ENCODE measurements around the gene AHCYL2. TPM values are rescaled to one million over a fixed set of nuclear protein-coding genes. Genes with fewer than 3 reads are reported as not detected.
"Not testable (repeated sequence)": the region's sequence is repeated elsewhere in the genome, so short reads cannot be mapped to it uniquely, and the experiment has no call there.

Gene AHCYL2
- total RNA-seq, 1 donor from 2014 or later, result 26.0 TPM

DNA sequence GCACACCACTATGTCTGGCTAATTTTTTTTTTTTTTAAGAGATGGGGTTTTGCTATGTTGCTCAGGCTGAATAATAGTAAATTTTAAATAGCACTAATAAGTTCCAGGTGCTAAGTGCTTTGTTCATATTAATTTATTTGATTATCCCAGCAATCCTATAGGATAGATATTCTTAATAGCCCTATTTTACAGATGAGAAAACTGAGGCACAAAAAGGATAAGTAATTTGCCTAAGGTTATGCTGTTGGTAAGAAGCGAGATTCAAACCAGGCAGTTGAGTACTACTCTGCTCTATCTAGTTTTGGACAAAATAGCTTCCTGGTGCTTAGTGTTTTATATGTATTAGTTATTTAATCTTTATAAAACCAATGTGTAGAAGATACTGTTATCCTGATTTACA lies 136.9 kb downstream of the AHCYL2 start:
- no peaks in the 10 kb centered on the region for H3K9me3 Mint-ChIP-seq (ENCODE audit: low read depth)
- TF ChIP-seq, protein P1, sequence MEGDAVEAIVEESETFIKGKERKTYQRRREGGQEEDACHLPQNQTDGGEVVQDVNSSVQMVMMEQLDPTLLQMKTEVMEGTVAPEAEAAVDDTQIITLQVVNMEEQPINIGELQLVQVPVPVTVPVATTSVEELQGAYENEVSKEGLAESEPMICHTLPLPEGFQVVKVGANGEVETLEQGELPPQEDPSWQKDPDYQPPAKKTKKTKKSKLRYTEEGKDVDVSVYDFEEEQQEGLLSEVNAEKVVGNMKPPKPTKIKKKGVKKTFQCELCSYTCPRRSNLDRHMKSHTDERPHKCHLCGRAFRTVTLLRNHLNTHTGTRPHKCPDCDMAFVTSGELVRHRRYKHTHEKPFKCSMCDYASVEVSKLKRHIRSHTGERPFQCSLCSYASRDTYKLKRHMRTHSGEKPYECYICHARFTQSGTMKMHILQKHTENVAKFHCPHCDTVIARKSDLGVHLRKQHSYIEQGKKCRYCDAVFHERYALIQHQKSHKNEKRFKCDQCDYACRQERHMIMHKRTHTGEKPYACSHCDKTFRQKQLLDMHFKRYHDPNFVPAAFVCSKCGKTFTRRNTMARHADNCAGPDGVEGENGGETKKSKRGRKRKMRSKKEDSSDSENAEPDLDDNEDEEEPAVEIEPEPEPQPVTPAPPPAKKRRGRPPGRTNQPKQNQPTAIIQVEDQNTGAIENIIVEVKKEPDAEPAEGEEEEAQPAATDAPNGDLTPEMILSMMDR (IDR thresholded peaks at IDR 0.05; ENCODE audit: unreplicated experiment), result no peak
- peaks cover 2% of the 10 kb centered on the region for H3K4me1 Mint-ChIP-seq (ENCODE audit: low read depth)
- H3K27ac Mint-ChIP-seq, result no peak overlapping the region
- no peaks in the 10 kb centered on the region for H3K36me3 Mint-ChIP-seq (ENCODE audit: insufficient read depth)
- H3K27me3 Mint-ChIP-seq, result no peaks in the 10 kb centered on the region
- H3K4me3 Mint-ChIP-seq (ENCODE audit: low read depth), result no peak overlapping the region
- no peak for DNase-seq (ENCODE audit: low spot score, unreplicated experiment)

DNA sequence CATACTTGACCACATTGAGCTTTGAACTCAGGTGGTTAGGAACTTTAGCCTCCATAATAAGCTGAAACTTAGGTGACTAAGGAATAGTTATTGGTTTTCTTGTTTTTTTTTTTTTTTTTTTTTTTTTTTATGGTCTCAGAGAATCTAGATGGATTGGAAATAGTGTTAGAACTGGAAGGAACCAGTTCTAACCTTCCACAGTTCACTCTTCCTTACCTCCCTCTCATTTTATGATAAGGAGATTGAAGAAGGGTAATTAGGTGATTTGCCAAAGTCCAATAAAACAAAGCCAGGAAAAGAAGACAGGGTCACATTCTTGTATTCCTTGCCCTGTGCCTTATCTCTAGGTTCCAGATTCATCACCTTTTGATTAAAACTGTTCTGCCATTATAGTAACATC lies 137.7 kb downstream of the AHCYL2 start:
- no peaks in the 10 kb centered on the region for H3K36me3 Mint-ChIP-seq (ENCODE audit: insufficient read depth)
- no peaks in the 10 kb centered on the region for H3K9me3 Mint-ChIP-seq (ENCODE audit: low read depth)
- DNase-seq (ENCODE audit: low spot score, unreplicated experiment), result no peak
- no peak overlapping the region for H3K4me3 Mint-ChIP-seq (ENCODE audit: low read depth)
- TF ChIP-seq, protein P1 (IDR thresholded peaks at IDR 0.05; ENCODE audit: unreplicated experiment), result no peak
- H3K27me3 Mint-ChIP-seq, result no peaks in the 10 kb centered on the region
- H3K27ac Mint-ChIP-seq, result no peak overlapping the region
- peaks cover 7% of the 10 kb centered on the region for H3K4me1 Mint-ChIP-seq (ENCODE audit: low read depth)

DNA sequence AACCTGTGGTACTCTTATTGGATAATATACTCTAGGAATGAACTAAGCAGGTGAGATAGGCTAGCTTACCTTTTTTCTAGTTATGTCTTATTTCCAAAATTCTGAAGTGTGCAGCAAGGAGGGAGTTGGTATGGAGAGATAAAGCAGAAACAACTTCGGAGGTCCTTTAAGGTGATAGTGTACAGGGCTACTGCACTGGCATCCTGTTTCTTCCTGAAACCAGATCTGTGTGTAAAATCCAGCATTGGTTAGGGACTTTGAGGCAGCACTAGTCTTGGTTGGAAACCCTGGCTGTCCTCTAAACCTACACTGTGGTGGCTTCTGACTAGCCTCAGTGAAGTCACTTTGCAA lies 142.5 kb downstream of the AHCYL2 start:
- Mint-ChIP-seq H3K4me1 (ENCODE audit: low read depth) (peaks cover 21% of the 10 kb centered on the region), H3K27me3 (no peaks in the 10 kb centered on the region), H3K4me3 (ENCODE audit: low read depth) (no peak overlapping the region), H3K36me3 (ENCODE audit: insufficient read depth) (no peaks in the 10 kb centered on the region), H3K9me3 (ENCODE audit: low read depth) (no peaks in the 10 kb centered on the region), H3K27ac (no peak overlapping the region)
- TF ChIP-seq, protein P1 (IDR thresholded peaks at IDR 0.05; ENCODE audit: unreplicated experiment), result no peak
- DNase-seq (ENCODE audit: low spot score, unreplicated experiment), result no peak

DNA sequence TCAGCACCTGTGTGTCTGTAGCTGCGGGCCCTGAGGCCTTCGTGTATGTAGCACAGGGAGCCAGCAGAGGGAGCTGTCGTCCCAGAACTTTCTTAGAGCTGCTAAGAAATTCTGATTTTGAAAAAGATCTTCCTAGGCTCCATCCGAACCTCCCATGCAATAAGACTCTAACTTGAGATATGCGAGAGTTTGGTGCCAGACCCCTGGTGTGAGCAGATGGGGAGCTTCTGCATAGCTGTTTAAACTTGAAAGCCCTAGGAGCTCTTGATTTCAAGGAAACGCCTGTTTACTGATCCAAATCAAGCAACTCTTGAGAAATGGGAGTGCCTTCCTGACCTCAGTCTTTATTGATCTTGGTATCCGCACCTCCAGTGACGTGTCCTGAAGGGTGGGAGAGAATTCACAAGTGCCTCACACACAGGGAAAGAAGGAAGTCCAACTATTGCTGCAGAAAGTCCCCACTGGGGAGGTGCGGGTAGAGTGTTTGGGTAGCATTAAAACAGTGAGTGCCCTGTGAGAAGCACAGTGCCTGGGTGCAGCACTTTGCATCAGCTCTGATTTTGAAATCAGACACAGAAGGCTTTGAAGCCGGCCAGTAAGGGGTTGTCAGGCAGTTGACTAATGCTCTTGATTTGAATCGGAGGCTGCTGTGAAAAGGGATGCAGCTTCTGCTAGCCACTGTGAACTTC lies 143.0 kb downstream of the AHCYL2 start:
- H3K9me3 Mint-ChIP-seq (ENCODE audit: low read depth), result no peaks in the 10 kb centered on the region
- peak; percentile 56 for DNase-seq (ENCODE audit: low spot score, unreplicated experiment)
- H3K27ac Mint-ChIP-seq, result peak overlapping the region; percentile 75
- no peaks in the 10 kb centered on the region for H3K27me3 Mint-ChIP-seq
- peak overlapping the region; percentile 57 for H3K4me3 Mint-ChIP-seq (ENCODE audit: low read depth)
- TF ChIP-seq, protein P1 (IDR thresholded peaks at IDR 0.05; ENCODE audit: unreplicated experiment), result peak; percentile 94
- H3K4me1 Mint-ChIP-seq (ENCODE audit: low read depth), result peaks cover 21% of the 10 kb centered on the region
- no peaks in the 10 kb centered on the region for H3K36me3 Mint-ChIP-seq (ENCODE audit: insufficient read depth)

DNA sequence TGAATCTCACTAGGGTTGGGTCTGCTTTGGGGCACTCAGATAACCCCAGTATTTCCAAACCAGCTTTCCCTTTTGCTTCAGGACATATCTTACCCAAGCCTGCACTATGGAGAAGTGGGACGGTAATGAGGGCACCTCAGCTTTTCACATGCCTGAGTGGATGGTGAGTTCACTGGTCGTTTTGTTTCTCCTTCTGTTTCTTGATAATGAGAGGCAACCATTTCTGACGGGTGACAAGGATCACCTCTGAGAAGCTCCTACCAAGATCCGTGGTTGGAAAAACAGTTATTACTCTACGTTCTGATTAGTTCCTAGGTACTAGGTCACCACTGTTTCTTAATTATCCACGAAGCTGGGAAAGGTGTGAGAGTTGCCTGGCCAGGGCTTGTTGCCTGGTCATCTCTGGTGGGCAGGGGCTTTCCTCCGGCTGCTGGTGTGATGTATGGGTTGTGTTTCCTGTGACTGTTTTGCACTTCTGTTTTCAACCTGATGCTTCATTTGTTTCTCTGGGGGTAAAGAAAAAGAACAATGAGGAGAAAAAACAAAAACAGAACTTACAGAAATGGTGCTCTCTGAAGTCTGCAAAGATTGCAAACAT lies 143.7 kb downstream of the AHCYL2 start:
- DNase-seq (ENCODE audit: low spot score, unreplicated experiment), result no peak
- Mint-ChIP-seq H3K27me3 (no peaks in the 10 kb centered on the region), H3K9me3 (ENCODE audit: low read depth) (no peaks in the 10 kb centered on the region), H3K27ac (peak overlapping the region; percentile 75), H3K4me3 (ENCODE audit: low read depth) (peak overlapping the region; percentile 57), H3K4me1 (ENCODE audit: low read depth) (peaks cover 21% of the 10 kb centered on the region), H3K36me3 (ENCODE audit: insufficient read depth) (no peaks in the 10 kb centered on the region)
- TF ChIP-seq, protein P1 (IDR thresholded peaks at IDR 0.05; ENCODE audit: unreplicated experiment), result no peak

DNA sequence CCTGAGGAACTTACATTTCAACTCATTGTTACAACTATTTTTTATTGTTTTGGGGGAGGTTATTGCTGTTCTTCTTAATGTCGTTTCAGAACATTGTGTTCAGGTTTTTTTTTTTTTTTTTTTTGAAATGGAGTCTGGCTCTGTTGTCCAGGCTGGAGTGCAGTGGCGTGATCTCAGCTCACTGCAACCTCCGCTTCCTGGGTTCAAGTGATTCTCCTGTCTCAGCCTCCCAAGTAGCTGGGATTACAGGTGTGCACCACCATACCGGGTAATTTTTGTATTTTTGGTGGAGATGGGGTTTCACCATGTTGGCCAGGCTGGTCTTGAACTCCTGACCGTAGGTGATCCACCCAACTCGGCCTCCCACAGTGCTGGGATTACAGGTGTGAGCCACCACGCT lies 144.6 kb downstream of the AHCYL2 start:
- not testable (repeated sequence) for H3K36me3 Mint-ChIP-seq (ENCODE audit: insufficient read depth); H3K27ac Mint-ChIP-seq; H3K27me3 Mint-ChIP-seq; H3K4me3 Mint-ChIP-seq (ENCODE audit: low read depth); H3K9me3 Mint-ChIP-seq (ENCODE audit: low read depth); DNase-seq (ENCODE audit: low spot score, unreplicated experiment)
- peaks cover 21% of the 10 kb centered on the region for H3K4me1 Mint-ChIP-seq (ENCODE audit: low read depth)
